Measurements from ENCODE around the gene ANKLE2. TPM values are rescaled to one million over a fixed set of nuclear protein-coding genes. Genes with fewer than 3 reads are reported as not detected.
"Not testable (repeated sequence)": the region's sequence is repeated elsewhere in the genome, so short reads cannot be mapped to it uniquely, and the experiment has no call there.

Gene ANKLE2
- polyA plus RNA-seq, 1 of the 3 experiments (the other 2 are of a cell fraction), result 55.1 TPM

GRCh38 chr12:132695431-132695830 is 66.2 kb downstream of the ANKLE2 start:
- no peak for DNase-seq
- Histone ChIP-seq H3K79me2 (ENCODE audit: insufficient read depth) (no peaks in the 10 kb centered on the region), H4K20me1 (ENCODE audit: insufficient read depth) (no peaks in the 10 kb centered on the region), H3K9me2 (no peaks in the 10 kb centered on the region), H2AFZ (ENCODE audit: low read depth) (no peak overlapping the region), H3K27me3 (ENCODE audit: insufficient read depth) (no peaks in the 10 kb centered on the region), H3K9me3 (no peaks in the 10 kb centered on the region), H3K36me3 (replicated peaks in 1 of 2; ENCODE audit: control insufficient read depth in 1 of 2, insufficient read depth in 2 of 2, low read length in 1 of 2) (peaks cover 0 to 10% of the 10 kb centered on the region in 2 experiments), H3K9ac (no peak overlapping the region), H3K27ac (ENCODE audit: low read depth in 2 of 2, low read length in 1 of 2) (no peak overlapping the region), H3F3A (replicated peaks; ENCODE audit: insufficient read depth) (peaks cover 6% of the 10 kb centered on the region), H3K4me2 (no peak overlapping the region), H3K4me3 (ENCODE audit: low read depth in 2 of 2, low read length in 1 of 2) (no peak overlapping the region), H3K4me1 (ENCODE audit: control insufficient read depth in 1 of 2, insufficient read depth in 2 of 2, low read depth in 1 of 2, low read length in 1 of 2) (no peaks in the 10 kb centered on the region)
- WGBS (ENCODE audit: low lambda C conversion rate), result 95% methylated on average over 12 of the region's 12 CpGs
- TF ChIP-seq YY1 (IDR thresholded peaks at IDR 0.05; ENCODE audit: low read depth) (no peak), SMC3 (IDR thresholded peaks at IDR 0.05; ENCODE audit: low read depth, low read length) (no peak), FOXJ3 (CRISPR knock-in tag; IDR thresholded peaks at IDR 0.05) (no peak), POLR2AphosphoS5 (IDR thresholded peaks at IDR 0.05; ENCODE audit: low read depth, low read length) (no peak), IRF3 (IDR thresholded peaks at IDR 0.05; ENCODE audit: low read depth, low read length) (no peak), MXI1 (IDR thresholded peaks at IDR 0.05; ENCODE audit: low read depth, low read length) (no peak), FOXM1 (IDR thresholded peaks at IDR 0.05; ENCODE audit: low read depth) (no peak), GATA2 (CRISPR knock-in tag; IDR thresholded peaks at IDR 0.05) (no peak), ZBTB33 (IDR thresholded peaks at IDR 0.05; ENCODE audit: borderline replicate concordance, low read depth) (no peak), EZH2phosphoT487 (IDR thresholded peaks at IDR 0.05; ENCODE audit: borderline replicate concordance, low read depth) (no peak), RXRA (IDR thresholded peaks at IDR 0.05; ENCODE audit: borderline replicate concordance, low read depth) (no peak), MAX (IDR thresholded peaks at IDR 0.05; ENCODE audit: low read depth) (no peak), EP300 (IDR thresholded peaks at IDR 0.05; ENCODE audit: borderline replicate concordance in 1 of 2, low read depth in 1 of 2, low read length in 1 of 2) (no peak)
- ChIA-PET CTCF (no interaction called here), POLR2A (no interaction called here)

- H3K79me2 ChIP-seq (ENCODE audit: insufficient read depth); H3K9ac ChIP-seq; H3K4me3 ChIP-seq (ENCODE audit: low read depth in 2 of 2, low read length in 1 of 2); H3K9me3 ChIP-seq; H3K4me1 ChIP-seq (ENCODE audit: control insufficient read depth in 1 of 2, insufficient read depth in 2 of 2, low read depth in 1 of 2, low read length in 1 of 2); H3K27me3 ChIP-seq (ENCODE audit: insufficient read depth); H4K20me1 ChIP-seq (ENCODE audit: insufficient read depth); H3F3A ChIP-seq (replicated peaks; ENCODE audit: insufficient read depth); H3K36me3 ChIP-seq (replicated peaks in 1 of 2; ENCODE audit: control insufficient read depth in 1 of 2, insufficient read depth in 2 of 2, low read length in 1 of 2); DNase-seq; POLR2A ChIA-PET; H2AFZ ChIP-seq (ENCODE audit: low read depth); H3K27ac ChIP-seq (ENCODE audit: low read depth in 2 of 2, low read length in 1 of 2); H3K4me2 ChIP-seq; H3K9me2 ChIP-seq: not testable (repeated sequence)
- no CpG with 5 or more reads among the region's 3 CpGs for WGBS (ENCODE audit: low lambda C conversion rate)
- CTCF ChIA-PET, result interaction anchor here (0.8 kb wide), 1 partner anchor 56 kb away, joined by 4 read pairs; no protein-coding TSS in a partner anchor
Measured at GRCh38 chr12:132694888-132695287, 66.7 kb downstream of the ANKLE2 start.

- H3K4me1 ChIP-seq (ENCODE audit: control insufficient read depth in 1 of 2, insufficient read depth in 2 of 2, low read depth in 1 of 2, low read length in 1 of 2); H3K79me2 ChIP-seq (ENCODE audit: insufficient read depth); H3K9ac ChIP-seq; H3F3A ChIP-seq (replicated peaks; ENCODE audit: insufficient read depth); H2AFZ ChIP-seq (ENCODE audit: low read depth); H3K9me3 ChIP-seq; H3K4me2 ChIP-seq; CTCF ChIA-PET; DNase-seq; H4K20me1 ChIP-seq (ENCODE audit: insufficient read depth); H3K4me3 ChIP-seq (ENCODE audit: low read depth in 2 of 2, low read length in 1 of 2); H3K27me3 ChIP-seq (ENCODE audit: insufficient read depth); H3K36me3 ChIP-seq (replicated peaks in 1 of 2; ENCODE audit: control insufficient read depth in 1 of 2, insufficient read depth in 2 of 2, low read length in 1 of 2); H3K27ac ChIP-seq (ENCODE audit: low read depth in 2 of 2, low read length in 1 of 2); H3K9me2 ChIP-seq: not testable (repeated sequence)
- POLR2A ChIA-PET, result interaction anchor here (0.5 to 0.7 kb wide), 2 partner anchors 14 to 77 kb away, joined by 3 read pairs; no protein-coding TSS in a partner anchor
- 80% methylated on average over 1 of the region's 3 CpGs for WGBS (ENCODE audit: low lambda C conversion rate)
Measured at GRCh38 chr12:132692030-132692429, 69.6 kb downstream of the ANKLE2 start.

All from SK-N-SH (cell line).